Measurements from ENCODE around the gene KCNT2. TPM values are rescaled to one million over a fixed set of nuclear protein-coding genes. Genes with fewer than 3 reads are reported as not detected.

Gene KCNT2
- total and polyA plus RNA-seq, 10 of the 15 experiments (the other 5 are each of a cell fraction or from before 2014, with no cell fraction given): not detected

GRCh38 chr1:196598942-196599748 is 9.1 kb downstream of the KCNT2 start (continued):
- TF ChIP-seq ZBTB11 (CRISPR knock-in tag; IDR thresholded peaks at IDR 0.05) (no peak), CUX1 (IDR thresholded peaks at IDR 0.05; ENCODE audit: insufficient replicate concordance, low read depth, low read length) (no peak), PML (IDR thresholded peaks at IDR 0.05; ENCODE audit: low read length) (no peak), SRF (IDR thresholded peaks at IDR 0.05; ENCODE audit: low read depth in 2 of 2, low read length in 2 of 2) (no peak), BCL11A (IDR thresholded peaks at IDR 0.05; ENCODE audit: low read depth, low read length) (no peak)

Measured in GM12878 (cell line).